ENCODE data around the gene CSMD2.

The CSMD2 gene

GRCh38 chr1:33709783-33710718 is 455.0 kb downstream of the CSMD2 start:
- H3K27me3 ChIP-seq (ENCODE audit: insufficient read depth, insufficient read length), result no peaks in the 10 kb centered on the region
- H3K9me3 ChIP-seq (ENCODE audit: insufficient read depth, low read length), result no peaks in the 10 kb centered on the region
- H3K4me1 ChIP-seq (ENCODE audit: insufficient read depth, insufficient read length), result peaks cover 12% of the 10 kb centered on the region
- H3K9ac ChIP-seq (ENCODE audit: insufficient read length, low read depth), result no peak overlapping the region
- peaks cover 10% of the 10 kb centered on the region for H3K36me3 ChIP-seq (ENCODE audit: insufficient read depth, insufficient read length, low read length)
- TF ChIP-seq SUZ12 (IDR thresholded peaks at IDR 0.05; ENCODE audit: extremely low read depth, insufficient read depth, insufficient read length) (no peak), YY1 (IDR thresholded peaks at IDR 0.05; ENCODE audit: insufficient read depth, insufficient read length) (no peak), ZNF274 (IDR thresholded peaks at IDR 0.05; ENCODE audit: low read depth, low read length) (no peak)
- no peak overlapping the region for H3K4me3 ChIP-seq (ENCODE audit: insufficient read length, low read depth)
- DNase-seq (ENCODE audit: low read depth, low spot score), result no peak

DNA sequence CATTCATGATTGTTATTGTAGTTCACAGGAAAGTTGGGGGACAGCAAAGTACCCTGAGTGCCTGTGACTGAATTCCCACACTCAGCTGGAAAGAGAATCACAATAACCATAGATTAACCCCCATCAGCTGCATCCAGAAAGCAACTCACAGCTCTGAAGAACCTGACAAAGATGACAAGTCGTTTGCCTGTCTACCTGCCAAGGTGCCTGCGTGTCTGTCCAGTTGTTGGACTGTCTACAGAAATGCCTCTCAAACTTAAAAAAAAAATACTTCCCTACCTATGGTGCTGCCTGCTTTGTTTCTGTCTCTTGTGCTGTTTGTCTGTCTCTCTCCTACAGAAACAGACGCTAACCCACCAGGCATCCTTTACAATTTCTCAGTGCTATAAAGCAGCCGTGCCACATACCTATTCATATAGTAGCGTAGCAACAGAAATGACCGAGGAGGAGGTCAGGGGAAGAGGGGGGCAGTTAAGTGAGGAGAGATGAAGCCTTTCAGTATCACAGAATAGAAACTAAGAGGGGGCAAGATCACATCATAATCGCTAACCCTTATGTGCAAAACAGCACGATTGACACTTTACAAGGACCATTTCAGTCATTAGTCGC is 455.8 kb downstream of the CSMD2 start:
- Histone ChIP-seq H3K4me1 (ENCODE audit: insufficient read depth, insufficient read length) (peaks cover 12% of the 10 kb centered on the region), H3K9me3 (ENCODE audit: insufficient read depth, low read length) (no peaks in the 10 kb centered on the region), H3K36me3 (ENCODE audit: insufficient read depth, insufficient read length, low read length) (peaks cover 4% of the 10 kb centered on the region)

DNA sequence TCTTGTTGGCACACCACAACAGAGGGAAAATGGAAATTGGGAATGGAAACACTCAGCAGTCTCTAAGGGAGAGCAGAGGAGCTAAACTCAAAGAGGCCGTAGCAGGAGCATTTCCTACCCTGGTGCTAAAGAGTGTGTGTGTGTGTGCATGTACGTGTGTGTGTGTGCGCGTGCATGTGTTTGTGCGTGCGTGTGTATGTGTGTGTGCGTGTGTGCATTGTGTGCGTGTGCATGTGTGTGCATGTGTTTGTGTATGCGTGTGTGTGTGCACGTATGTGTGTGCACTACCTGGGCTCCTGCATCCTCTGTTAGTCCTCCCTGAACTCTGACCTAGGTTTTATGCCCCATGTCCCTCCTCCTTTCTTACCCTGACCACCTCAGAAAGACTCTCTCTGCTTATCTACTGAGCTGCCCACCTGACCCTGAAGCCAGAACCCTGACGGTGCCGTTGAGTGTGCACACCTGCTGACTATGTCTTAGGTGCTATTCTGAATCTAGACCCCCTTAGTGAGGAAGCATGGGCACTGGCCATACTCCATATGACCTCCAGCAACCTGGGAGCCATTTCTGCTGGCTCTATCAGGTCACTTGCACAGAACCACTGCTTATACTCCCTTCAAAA is 458.3 kb downstream of the CSMD2 start:
- TF ChIP-seq YY1 (IDR thresholded peaks at IDR 0.05; ENCODE audit: insufficient read depth, insufficient read length), result no peak
- TF ChIP-seq SUZ12 (IDR thresholded peaks at IDR 0.05; ENCODE audit: extremely low read depth, insufficient read depth, insufficient read length), result no peak
- TF ChIP-seq ZNF274 (IDR thresholded peaks at IDR 0.05; ENCODE audit: low read depth, low read length), result no peak
- H3K36me3 ChIP-seq (ENCODE audit: insufficient read depth, insufficient read length, low read length), result no peaks in the 10 kb centered on the region
- peaks cover 5% of the 10 kb centered on the region for H3K4me1 ChIP-seq (ENCODE audit: insufficient read depth, insufficient read length)
- DNase-seq (ENCODE audit: low read depth, low spot score), result no peak
- no peaks in the 10 kb centered on the region for H3K9me3 ChIP-seq (ENCODE audit: insufficient read depth, low read length)
- H3K4me3 ChIP-seq (ENCODE audit: insufficient read length, low read depth), result no peak overlapping the region
- H3K9ac ChIP-seq (ENCODE audit: insufficient read length, low read depth), result no peak overlapping the region
- H3K27me3 ChIP-seq (ENCODE audit: insufficient read depth, insufficient read length), result no peaks in the 10 kb centered on the region

More for the DNA sequence above, 455.8 kb downstream of the CSMD2 start:
- TF ChIP-seq YY1 (IDR thresholded peaks at IDR 0.05; ENCODE audit: insufficient read depth, insufficient read length) (no peak), ZNF274 (IDR thresholded peaks at IDR 0.05; ENCODE audit: low read depth, low read length) (no peak)
- no peak overlapping the region for H3K4me3 ChIP-seq (ENCODE audit: insufficient read length, low read depth)
- no peak overlapping the region for H3K9ac ChIP-seq (ENCODE audit: insufficient read length, low read depth)
- no peaks in the 10 kb centered on the region for H3K27me3 ChIP-seq (ENCODE audit: insufficient read depth, insufficient read length)
- no peak for DNase-seq (ENCODE audit: low read depth, low spot score)

DNA sequence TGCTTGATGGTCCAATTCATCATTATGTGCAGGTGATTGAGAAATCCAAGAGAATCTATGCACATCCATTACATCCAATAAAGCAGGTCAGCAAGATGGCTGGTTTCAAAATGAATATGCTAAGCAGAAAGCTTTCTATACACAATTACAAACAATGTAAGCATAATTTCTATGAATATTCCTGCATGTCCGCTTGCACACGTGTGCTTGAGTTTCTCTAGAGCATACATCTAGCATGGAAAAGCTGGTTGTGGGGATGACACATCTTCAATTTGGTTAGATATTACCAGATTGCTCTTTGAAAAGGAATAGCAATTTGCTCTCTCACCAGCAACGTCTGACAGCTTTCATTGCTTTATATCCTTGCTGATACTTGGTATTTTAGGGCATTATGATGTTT is 461.6 kb downstream of the CSMD2 start:
- H3K9me3 ChIP-seq (ENCODE audit: insufficient read depth, low read length), result no peaks in the 10 kb centered on the region
- no peaks in the 10 kb centered on the region for H3K36me3 ChIP-seq (ENCODE audit: insufficient read depth, insufficient read length, low read length)
- no peak for TF ChIP-seq SUZ12 (IDR thresholded peaks at IDR 0.05; ENCODE audit: extremely low read depth, insufficient read depth, insufficient read length)
- TF ChIP-seq YY1 (IDR thresholded peaks at IDR 0.05; ENCODE audit: insufficient read depth, insufficient read length), result no peak
- TF ChIP-seq ZNF274 (IDR thresholded peaks at IDR 0.05; ENCODE audit: low read depth, low read length), result no peak
- no peak for DNase-seq (ENCODE audit: low read depth, low spot score)
- H3K27me3 ChIP-seq (ENCODE audit: insufficient read depth, insufficient read length), result no peaks in the 10 kb centered on the region
- H3K9ac ChIP-seq (ENCODE audit: insufficient read length, low read depth), result no peak overlapping the region
- H3K4me3 ChIP-seq (ENCODE audit: insufficient read length, low read depth), result no peak overlapping the region
- H3K4me1 ChIP-seq (ENCODE audit: insufficient read depth, insufficient read length), result no peaks in the 10 kb centered on the region

DNA sequence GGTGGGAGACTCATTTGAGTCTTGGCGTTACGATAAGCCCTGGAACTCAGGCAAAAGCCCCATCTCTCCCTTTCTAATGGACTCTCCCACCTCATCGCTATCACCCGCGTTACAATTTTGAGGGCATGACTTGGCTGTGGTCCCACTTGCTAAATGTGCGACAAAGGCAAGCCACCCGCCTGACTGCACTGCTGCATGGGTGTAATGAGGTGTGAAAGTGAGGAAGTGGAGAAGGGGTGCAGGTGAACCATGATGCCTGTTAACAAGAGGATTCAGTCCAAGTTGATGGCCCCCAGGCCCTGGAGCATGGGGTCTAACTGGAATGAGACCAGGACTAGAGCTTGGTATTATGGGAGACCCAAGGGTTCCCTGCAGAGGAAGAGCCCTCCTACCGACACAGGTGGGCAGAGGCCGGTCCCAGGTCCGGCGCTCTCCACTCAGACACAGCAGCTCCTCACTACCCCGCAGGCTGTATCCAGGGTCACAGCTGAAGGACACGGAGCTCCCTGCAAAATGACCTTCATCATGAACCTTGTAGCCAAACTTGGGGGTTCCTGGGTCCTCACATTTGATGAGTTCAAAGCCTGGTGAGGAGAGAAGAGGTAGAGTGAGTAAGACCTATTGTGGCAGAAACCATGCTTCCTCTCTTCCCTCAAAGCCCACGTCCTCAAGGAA is 466.5 kb downstream of the CSMD2 start:
- Histone ChIP-seq H3K4me3 (ENCODE audit: insufficient read length, low read depth) (no peak overlapping the region), H3K9ac (ENCODE audit: insufficient read length, low read depth) (no peak overlapping the region), H3K9me3 (ENCODE audit: insufficient read depth, low read length) (no peaks in the 10 kb centered on the region), H3K27me3 (ENCODE audit: insufficient read depth, insufficient read length) (no peaks in the 10 kb centered on the region), H3K4me1 (ENCODE audit: insufficient read depth, insufficient read length) (no peaks in the 10 kb centered on the region), H3K36me3 (ENCODE audit: insufficient read depth, insufficient read length, low read length) (no peaks in the 10 kb centered on the region)
- no peak for DNase-seq (ENCODE audit: low read depth, low spot score)
- TF ChIP-seq ZNF274 (IDR thresholded peaks at IDR 0.05; ENCODE audit: low read depth, low read length) (no peak), SUZ12 (IDR thresholded peaks at IDR 0.05; ENCODE audit: extremely low read depth, insufficient read depth, insufficient read length) (no peak), YY1 (IDR thresholded peaks at IDR 0.05; ENCODE audit: insufficient read depth, insufficient read length) (no peak)

- no peak overlapping the region for H3K4me3 ChIP-seq (ENCODE audit: insufficient read length, low read depth)
- no peaks in the 10 kb centered on the region for H3K27me3 ChIP-seq (ENCODE audit: insufficient read depth, insufficient read length)
- DNase-seq (ENCODE audit: low read depth, low spot score), result no peak
- H3K9ac ChIP-seq (ENCODE audit: insufficient read length, low read depth), result no peak overlapping the region
- TF ChIP-seq YY1 (IDR thresholded peaks at IDR 0.05; ENCODE audit: insufficient read depth, insufficient read length) (no peak), ZNF274 (IDR thresholded peaks at IDR 0.05; ENCODE audit: low read depth, low read length) (no peak), SUZ12 (IDR thresholded peaks at IDR 0.05; ENCODE audit: extremely low read depth, insufficient read depth, insufficient read length) (no peak)
- no peaks in the 10 kb centered on the region for H3K36me3 ChIP-seq (ENCODE audit: insufficient read depth, insufficient read length, low read length)
- H3K4me1 ChIP-seq (ENCODE audit: insufficient read depth, insufficient read length), result no peaks in the 10 kb centered on the region
- no peaks in the 10 kb centered on the region for H3K9me3 ChIP-seq (ENCODE audit: insufficient read depth, low read length)
Measured at GRCh38 chr1:33697816-33698215, 467.2 kb downstream of the CSMD2 start.

Measured in NT2/D1 (cell line).